ENCODE results near the gene ZC3H7A. TPM values are rescaled to one million over a fixed set of nuclear protein-coding genes. Genes with fewer than 3 reads are reported as not detected.

The ZC3H7A gene
- total RNA-seq, 4 donors from 2014 or later: 59.2 to 86.7 (median 76.2) TPM

DNA sequence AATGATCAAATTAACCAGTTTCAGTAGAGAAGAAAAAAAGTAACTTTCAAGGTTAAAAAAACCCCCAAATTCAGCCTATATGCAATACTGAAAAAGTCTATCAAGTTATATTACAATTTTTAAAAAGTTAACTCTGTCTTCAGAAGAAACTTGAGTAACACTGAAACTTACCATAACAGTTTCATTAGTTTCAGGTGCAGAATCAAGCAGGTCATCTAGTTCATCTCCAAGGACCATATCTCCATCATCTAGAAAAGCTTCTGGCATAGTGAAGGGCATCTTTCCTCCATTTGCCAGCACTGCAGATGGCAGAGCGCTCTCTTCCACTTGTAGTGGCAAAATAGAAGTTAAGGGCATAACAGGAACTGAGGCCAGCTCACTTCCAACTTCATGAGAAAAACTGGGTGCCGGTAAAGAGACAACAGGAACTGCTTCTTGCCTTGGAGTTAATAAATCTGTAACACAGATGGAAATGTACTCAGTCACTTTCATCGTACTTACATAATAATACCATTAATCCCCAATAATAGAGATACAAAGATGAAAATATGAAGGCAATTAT is 22.9 kb downstream of the ZC3H7A start:
- WGBS, 2 donors: 75 to 81% methylated on average over 3 of the region's 3 CpGs
- H3K4me1 ChIP-seq: no peaks in the 10 kb centered on the region
- peaks cover 0 to 94% (median 4%) of the 10 kb centered on the region in 3 donors for H3K36me3 ChIP-seq
- H3K27me3 ChIP-seq: no peaks in the 10 kb centered on the region
- H3K4me3 ChIP-seq: no peak overlapping the region
- DNase-seq (ENCODE audit: low spot score in 2 of 2): no peak
- no peak for TF ChIP-seq EP300 (IDR thresholded peaks at IDR 0.05)
- TF ChIP-seq, protein P1, sequence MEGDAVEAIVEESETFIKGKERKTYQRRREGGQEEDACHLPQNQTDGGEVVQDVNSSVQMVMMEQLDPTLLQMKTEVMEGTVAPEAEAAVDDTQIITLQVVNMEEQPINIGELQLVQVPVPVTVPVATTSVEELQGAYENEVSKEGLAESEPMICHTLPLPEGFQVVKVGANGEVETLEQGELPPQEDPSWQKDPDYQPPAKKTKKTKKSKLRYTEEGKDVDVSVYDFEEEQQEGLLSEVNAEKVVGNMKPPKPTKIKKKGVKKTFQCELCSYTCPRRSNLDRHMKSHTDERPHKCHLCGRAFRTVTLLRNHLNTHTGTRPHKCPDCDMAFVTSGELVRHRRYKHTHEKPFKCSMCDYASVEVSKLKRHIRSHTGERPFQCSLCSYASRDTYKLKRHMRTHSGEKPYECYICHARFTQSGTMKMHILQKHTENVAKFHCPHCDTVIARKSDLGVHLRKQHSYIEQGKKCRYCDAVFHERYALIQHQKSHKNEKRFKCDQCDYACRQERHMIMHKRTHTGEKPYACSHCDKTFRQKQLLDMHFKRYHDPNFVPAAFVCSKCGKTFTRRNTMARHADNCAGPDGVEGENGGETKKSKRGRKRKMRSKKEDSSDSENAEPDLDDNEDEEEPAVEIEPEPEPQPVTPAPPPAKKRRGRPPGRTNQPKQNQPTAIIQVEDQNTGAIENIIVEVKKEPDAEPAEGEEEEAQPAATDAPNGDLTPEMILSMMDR (IDR thresholded peaks at IDR 0.05): no peak
- TF ChIP-seq POLR2A (IDR thresholded peaks at IDR 0.05): no peak
- no peaks in the 10 kb centered on the region for H3K9me3 ChIP-seq
- no peak overlapping the region for H3K27ac ChIP-seq

DNA sequence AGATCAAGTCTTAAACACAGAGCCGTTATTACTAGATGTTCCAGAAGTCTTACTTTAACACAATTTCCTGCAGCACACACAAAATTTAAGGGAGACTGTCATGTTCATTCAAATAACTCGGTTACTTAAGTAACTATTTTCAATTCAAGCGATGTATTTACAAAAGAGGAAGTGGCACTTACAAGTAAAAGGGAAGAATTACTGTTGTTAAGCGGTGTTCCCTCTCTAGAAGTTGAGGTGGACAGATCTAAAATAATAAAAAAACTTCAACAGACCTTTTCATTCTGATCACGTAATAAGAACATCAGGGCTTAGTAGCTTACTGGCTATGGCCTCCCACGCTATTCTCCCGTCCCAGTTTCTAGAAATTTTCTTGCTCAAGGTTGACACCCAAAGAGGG is 28.2 kb downstream of the ZC3H7A start:
- Histone ChIP-seq H3K4me1 (no peaks in the 10 kb centered on the region), H3K36me3 (peaks cover 0 to 94% (median 19%) of the 10 kb centered on the region in 3 donors), H3K27ac (no peak overlapping the region), H3K4me3 (no peak overlapping the region), H3K9me3 (no peaks in the 10 kb centered on the region), H3K27me3 (no peaks in the 10 kb centered on the region)
- 74 to 88% methylated on average over 7 of the region's 7 CpGs for WGBS, 2 donors
- TF ChIP-seq POLR2A (IDR thresholded peaks at IDR 0.05): no peak
- TF ChIP-seq, protein P1 (IDR thresholded peaks at IDR 0.05): no peak
- no peak for TF ChIP-seq EP300 (IDR thresholded peaks at IDR 0.05)
- DNase-seq (ENCODE audit: low spot score in 2 of 2): no peak

DNA sequence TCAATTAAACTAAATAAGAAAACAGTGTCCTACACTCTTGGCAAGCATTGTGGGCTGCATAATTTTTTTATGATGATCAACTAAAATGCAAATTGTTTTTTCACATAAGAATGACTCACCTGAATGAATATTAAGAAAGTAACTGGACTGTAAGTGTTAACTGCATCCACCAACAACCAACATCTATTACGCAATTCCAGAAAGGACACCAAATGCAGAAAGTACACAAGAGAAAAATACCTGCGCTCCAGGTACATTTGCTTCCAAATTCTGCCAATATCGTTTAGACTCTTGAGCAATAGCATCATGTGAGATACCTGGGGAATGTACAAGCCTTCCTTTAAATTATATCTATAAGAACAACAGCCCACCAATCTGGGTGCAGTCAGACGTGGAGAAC is 34.6 kb downstream of the ZC3H7A start:
- Histone ChIP-seq H3K27ac (no peak overlapping the region), H3K4me3 (no peak overlapping the region)

DNA sequence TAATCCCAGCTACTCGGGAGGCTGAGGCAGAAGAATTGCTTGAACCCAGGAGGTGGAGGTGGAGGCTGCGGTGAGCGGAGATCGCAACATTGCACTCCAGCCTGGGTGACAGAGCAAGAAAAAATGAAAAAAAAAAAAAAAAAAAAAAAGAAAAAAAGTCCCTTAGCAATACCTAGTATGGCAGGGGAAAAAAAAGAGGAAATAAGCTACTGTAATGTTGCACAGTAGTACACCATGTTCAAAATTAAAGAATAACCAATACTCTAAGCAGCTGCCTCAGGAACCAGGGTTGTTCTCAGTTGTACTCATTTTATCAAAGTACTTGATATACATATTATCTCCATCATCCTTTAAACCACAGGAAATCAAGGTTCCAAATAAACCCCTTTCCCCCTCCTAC is 37.1 kb downstream of the ZC3H7A start:
- H3K27me3 ChIP-seq: no peaks in the 10 kb centered on the region
- no peak overlapping the region for H3K27ac ChIP-seq
- H3K9me3 ChIP-seq: no peaks in the 10 kb centered on the region
- peaks cover 0 to 96% (median 21%) of the 10 kb centered on the region in 3 donors for H3K36me3 ChIP-seq
- 96% methylated on average over 4 of the region's 4 CpGs for WGBS, 2 donors
- TF ChIP-seq EP300 (IDR thresholded peaks at IDR 0.05): no peak
- TF ChIP-seq POLR2A (IDR thresholded peaks at IDR 0.05): no peak
- TF ChIP-seq, protein P1 (IDR thresholded peaks at IDR 0.05): no peak
- peaks cover 0 to 10% (median 3%) of the 10 kb centered on the region in 4 donors for H3K4me1 ChIP-seq
- H3K4me3 ChIP-seq: no peak overlapping the region
- no peak for DNase-seq (ENCODE audit: low spot score in 2 of 2)

More for the DNA sequence above, 34.6 kb downstream of the ZC3H7A start:
- no peak for DNase-seq (ENCODE audit: low spot score in 2 of 2)
- peaks cover 0 to 97% (median 24%) of the 10 kb centered on the region in 3 donors for H3K36me3 ChIP-seq
- TF ChIP-seq, protein P1 (IDR thresholded peaks at IDR 0.05): no peak
- TF ChIP-seq EP300 (IDR thresholded peaks at IDR 0.05) (no peak), POLR2A (IDR thresholded peaks at IDR 0.05) (no peak)
- WGBS, 2 donors: 87 to 90% methylated on average over 4 of the region's 4 CpGs
- H3K4me1 ChIP-seq: peaks cover 0 to 10% (median 3%) of the 10 kb centered on the region in 4 donors
- no peaks in the 10 kb centered on the region for H3K27me3 ChIP-seq
- H3K9me3 ChIP-seq: no peaks in the 10 kb centered on the region

DNA sequence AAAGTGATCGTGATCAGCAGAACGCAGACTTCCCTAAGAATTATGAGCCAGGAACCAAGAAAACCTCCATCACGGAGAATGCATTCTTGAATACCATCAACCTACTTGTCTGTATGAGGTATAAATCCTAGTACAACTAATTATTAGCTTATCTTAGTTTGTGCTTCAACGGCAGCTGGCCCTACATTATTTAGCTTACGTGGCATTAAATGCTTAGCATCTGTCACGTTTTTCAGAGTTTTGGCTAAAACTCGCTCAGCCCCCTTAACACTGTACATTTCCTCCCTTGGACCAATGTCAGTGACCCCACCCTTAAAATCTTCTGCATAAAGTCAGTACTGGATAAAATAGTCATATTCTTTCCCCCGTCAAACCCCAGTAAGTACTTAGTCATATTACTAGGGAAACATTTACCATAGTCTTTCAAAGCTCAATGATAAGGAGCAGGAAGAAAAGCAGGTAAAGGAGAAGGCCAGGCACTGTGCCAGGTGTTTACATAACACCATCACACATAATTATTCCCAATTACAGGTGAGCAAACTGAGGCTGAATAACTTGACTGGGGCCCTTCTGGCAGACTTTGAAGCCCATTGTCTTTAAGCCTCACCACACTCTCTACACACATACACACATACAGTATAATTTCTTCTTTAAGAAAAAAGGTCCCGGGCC is 37.8 kb downstream of the ZC3H7A start:
- no peak for DNase-seq (ENCODE audit: low spot score in 2 of 2)
- H3K4me1 ChIP-seq: peaks cover 0 to 10% (median 3%) of the 10 kb centered on the region in 4 donors
- TF ChIP-seq, protein P1 (IDR thresholded peaks at IDR 0.05): no peak
- no peak for TF ChIP-seq POLR2A (IDR thresholded peaks at IDR 0.05)
- H3K27ac ChIP-seq: no peak overlapping the region
- 90 to 96% methylated on average over 9 of the region's 9 CpGs for WGBS, 2 donors
- H3K36me3 ChIP-seq: peaks cover 0 to 96% (median 21%) of the 10 kb centered on the region in 3 donors
- no peaks in the 10 kb centered on the region for H3K9me3 ChIP-seq
- H3K27me3 ChIP-seq: no peaks in the 10 kb centered on the region
- H3K4me3 ChIP-seq: no peak overlapping the region
